Stimulated activated CD4-positive, alpha-beta T cell treated with anti-CD3 and anti-CD28 coated beads, Interleukin-15, amount 100 ng/mL, for 1 hour (primary cell): ENCODE results near the gene BTBD19.
"Not testable (repeated sequence)": the region's sequence is repeated elsewhere in the genome, so short reads cannot be mapped to it uniquely, and the experiment has no call there.

Experiments used
- DNase-seq, 2 donors: peaks; one replicate each; pipeline ENCODE4 v3.0.0-alpha.2; 2020; ENCODE audit warnings: low read depth in 1 of 2, low spot score in 1 of 2

Gene BTBD19

GRCh38 chr1:44828003-44828651 is 19.8 kb downstream of the BTBD19 start:
- no peak for DNase-seq

GRCh38 chr1:44828841-44829440 is 20.6 kb downstream of the BTBD19 start:
- no peak for DNase-seq

DNA sequence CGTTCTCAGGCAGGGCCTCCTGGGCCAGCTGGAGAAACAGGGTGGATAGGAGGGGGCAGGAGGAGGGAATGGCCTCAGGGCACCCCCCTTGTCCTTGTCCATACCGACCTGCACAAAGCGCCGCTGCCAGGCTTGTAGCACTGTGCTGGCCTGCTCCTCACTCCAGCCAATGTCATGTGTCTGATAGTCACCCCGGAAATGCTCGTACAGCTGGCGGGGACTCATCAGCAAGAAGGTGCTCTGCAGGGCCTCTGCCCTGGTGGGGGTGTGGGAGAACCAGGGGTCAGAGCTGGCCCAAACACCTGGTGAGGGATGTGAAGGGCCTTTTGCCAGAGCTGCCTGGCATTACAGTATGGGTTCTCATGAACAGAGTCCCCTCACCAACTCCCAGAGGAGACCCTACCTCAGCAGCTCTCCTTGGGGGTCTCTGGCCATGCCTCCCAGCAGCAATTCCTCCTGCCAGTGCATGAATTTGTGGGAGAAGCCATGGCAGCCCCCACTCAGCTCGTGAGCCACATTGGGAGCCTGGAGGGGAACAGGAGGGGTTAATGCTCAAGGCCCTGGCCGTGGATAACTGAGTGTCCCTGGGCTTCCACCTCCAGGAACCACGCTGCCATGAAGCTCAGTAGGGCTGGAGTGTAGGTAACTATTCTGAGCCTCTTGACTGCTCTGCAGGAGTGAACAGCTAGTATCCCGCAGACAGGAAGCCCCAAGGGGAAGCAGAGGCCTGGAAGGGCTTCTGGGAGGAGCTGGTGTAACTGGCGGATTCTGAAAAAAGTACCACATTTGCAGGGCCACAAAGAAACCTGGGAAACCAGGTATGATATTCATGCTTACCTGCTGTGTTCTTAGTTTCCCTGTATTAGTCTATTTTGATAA is 21.4 kb downstream of the BTBD19 start:
- no peak for DNase-seq

- DNase-seq = no peak
These were observed 22.6 kb downstream of the BTBD19 start for GRCh38 chr1:44830900-44831304.

GRCh38 chr1:44831516-44831915 is 23.2 kb downstream of the BTBD19 start:
- DNase-seq = no peak

DNA sequence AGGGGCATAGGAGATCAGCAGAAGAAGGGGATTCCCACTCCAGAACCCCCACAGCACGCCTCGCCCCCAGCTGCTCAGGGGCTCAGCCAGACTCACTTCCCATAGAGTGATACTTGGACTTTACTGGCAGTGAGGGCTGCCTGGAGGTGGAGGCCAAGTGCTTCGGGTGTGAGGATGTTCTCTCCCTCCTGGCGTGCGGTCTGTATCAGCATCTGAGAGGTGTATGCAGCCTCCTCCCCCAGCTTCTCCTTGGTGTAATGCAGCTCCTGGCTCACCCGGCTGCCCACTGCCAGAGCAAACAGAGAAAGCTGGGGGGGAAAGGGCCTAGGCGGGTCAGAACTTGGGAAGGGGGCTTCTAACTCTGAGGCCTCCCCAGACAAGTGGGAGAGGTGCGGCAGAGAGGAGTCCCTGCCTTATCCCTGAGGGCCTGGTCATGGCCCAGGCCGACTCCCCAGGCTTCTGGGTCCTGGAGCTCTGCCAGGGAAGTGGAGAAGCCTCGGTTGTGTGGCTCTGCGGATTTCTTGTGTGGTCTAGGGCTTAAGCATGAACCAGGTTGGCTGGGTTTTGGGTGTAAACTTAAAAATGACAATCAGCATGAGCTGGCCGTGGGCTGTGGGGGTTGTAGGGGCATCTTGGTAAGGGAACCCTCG is 23.9 kb downstream of the BTBD19 start:
- no peak for DNase-seq

- DNase-seq = no peak
These were observed 26.0 kb downstream of the BTBD19 start for GRCh38 chr1:44834328-44834727.

GRCh38 chr1:44835738-44836675 is 27.7 kb downstream of the BTBD19 start:
- DNase-seq = peak; percentile 66 to 78

GRCh38 chr1:44838294-44838693 is 30.0 kb downstream of the BTBD19 start:
- DNase-seq = not testable (repeated sequence)

DNA sequence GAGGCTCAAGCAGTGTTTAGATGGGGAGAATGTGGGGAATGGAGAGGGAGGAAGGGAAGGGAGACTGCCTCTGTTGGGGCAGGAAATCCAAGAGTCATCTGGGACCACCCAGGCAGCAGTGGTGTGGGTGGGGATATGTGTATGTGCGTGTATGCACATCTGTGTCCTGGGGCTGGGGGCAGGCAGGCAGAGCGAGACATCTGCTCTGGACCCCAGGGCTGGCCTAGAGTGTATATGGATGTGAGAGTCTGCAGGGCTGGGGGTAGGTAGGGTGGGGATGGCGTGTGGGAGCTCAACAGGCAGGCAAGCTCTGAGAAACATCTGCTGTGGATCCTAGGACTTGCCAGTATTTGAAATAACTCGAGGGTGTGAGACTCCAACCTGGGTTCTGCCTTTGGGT is 31.3 kb downstream of the BTBD19 start:
- DNase-seq = no peak

GRCh38 chr1:44842486-44842861 is 34.2 kb downstream of the BTBD19 start:
- DNase-seq = no peak

DNA sequence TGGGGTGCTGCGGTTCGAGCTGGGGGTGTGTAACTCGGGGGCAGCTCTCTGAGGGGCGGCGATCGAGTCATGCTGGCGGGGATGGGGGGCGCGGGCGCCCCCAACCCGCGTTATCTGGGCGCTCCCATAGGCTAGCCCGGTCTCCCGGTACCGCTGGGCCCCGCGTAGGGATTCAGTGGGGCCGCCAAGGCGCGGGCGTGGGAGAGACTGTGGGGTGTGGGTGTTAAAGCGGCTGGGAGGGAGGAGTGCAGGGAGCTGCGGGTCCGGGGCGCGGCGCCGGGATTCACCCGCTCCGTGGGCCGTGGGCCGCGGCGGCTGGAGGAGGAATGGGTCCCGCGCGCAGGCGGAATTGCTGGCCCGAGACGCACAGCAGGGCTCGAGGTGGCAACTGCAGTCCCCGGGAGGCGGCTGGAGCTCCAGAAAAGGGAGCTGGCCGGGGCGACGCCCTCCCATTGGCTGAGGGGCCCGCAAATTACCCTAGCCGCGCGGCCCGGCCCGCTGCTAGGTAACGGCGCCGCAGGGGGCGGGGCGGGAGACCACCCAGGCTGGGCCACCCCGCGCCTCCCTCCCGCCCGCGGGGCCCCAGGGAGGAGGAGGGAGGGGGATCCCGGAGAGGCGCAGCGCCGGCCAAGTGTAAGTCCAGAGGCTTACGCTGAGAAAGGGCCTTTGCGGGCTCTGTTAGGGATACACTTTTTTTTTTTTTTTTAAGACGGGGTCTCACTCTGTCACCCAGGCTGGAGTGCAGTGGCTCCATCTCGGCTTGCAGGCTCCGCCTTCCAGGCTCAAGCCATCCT is 34.7 kb downstream of the BTBD19 start, which contains the start of gene PTCH2:
Gene PTCH2 (minus strand): TSS at position 392 of the 794 bp plus-strand sequence. CDS start 321 bp downstream, at position 71.
- DNase-seq = no peak

DNA sequence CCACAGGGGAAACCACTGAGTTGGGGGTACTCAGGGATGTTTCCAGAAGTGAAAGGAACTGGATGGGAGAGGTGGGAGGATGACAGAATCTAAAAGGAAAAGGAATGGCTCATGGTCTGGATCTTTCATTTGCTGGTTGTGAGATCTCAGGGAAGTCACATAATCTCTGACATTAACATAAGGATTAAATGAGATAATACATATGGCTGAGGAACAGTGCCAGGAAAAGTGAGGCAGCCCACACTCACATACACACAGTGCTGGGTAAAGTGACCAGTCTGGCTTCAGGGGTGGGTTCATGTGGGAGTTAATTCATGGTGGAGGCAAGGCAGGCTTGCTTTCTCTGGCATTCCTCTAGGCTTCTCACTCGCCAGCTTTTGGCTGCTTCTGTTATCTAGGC is 38.7 kb downstream of the BTBD19 start:
- no peak for DNase-seq

DNA sequence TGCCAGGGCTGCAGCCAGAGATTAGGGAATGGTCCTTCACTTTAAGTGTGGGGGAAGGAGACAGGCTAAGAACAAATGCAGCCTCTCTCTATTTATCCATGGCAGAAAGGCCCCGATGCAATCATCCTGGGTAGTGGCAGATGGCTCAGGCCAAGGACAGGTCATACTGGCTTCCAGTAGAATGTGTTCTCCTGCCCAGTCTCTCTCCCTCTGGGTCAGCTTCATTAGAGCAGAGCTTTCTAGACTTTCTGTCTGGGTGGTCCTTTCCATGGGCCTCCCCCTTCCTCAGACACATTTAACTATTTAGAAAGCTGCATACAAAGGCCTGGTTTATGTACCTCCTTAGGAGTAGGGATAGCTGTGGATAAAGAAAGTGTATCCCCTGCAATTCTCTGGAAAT is 39.5 kb downstream of the BTBD19 start:
- DNase-seq = no peak

- no peak for DNase-seq
These were observed 40.3 kb downstream of the BTBD19 start for GRCh38 chr1:44848456-44849181.

DNA sequence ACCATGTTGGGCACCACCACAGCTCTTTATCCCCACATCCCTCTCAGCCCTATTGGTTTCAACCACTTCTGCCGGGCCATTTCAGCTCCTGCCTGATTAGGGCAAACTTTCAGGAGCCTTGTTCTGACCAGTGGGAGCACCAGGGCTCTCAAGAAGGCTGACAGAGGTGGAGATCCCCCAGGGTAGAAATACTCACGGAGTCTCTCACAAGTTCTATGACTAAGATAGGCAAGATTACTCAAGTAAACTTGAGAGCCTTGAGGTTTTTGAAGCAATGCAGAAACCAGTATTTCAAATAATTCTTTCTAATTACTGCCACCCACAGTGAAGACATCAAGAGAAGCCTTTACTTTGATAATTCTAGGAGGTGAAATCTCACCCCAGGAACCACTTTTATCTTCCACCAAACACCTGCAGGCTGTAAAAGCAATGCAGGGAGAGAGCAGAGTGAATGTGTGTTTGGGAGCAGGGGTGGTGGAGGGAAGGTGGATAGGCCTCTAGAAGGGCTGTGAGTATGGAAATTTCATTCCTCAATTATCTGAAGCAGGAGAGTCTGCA is 41.3 kb downstream of the BTBD19 start:
- no peak for DNase-seq

GRCh38 chr1:44851308-44851707 is 43.0 kb downstream of the BTBD19 start:
- no peak for DNase-seq

DNA sequence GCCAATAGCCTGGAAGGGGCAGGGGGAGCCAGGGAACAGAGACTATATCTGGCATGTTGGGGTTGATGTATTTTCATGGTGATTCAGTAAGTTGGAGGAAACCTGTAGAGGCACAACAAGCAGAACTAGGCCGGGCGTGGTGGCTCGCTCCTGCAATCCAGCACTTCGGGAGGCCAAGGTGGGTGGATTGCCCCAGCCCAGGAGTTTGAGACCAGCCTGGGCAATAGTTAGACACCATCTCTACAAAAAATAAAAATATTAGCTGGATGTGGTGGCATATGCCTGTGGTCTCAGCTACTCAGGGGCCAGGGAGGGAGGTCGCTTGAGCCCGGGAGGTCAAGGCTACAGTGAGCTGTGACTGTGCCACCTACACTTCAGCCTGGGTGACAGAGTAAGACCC is 44.9 kb downstream of the BTBD19 start:
- no peak for DNase-seq

GRCh38 chr1:44854970-44855369 is 46.6 kb downstream of the BTBD19 start:
- no peak for DNase-seq
